Activated T-cell treated with anti-CD3 and anti-CD28 coated beads, Interleukin-2, amount 50 U/mL, for 24 hours (primary cell): ENCODE data around the gene ACTN3.
"Not testable (repeated sequence)": the region's sequence is repeated elsewhere in the genome, so short reads cannot be mapped to it uniquely, and the experiment has no call there.

ENCODE experiments used
- DNase-seq: peaks from one replicate; pipeline ENCODE4 v3.0.0-alpha.2; 2020
- H3K27ac Mint-ChIP-seq: 2 replicates; pipeline ENCODE4 v1.8.0; 2020; ENCODE audit warnings: mild to moderate bottlenecking, mixed read lengths
- H3K27me3 Mint-ChIP-seq: 2 replicates; pipeline ENCODE4 v1.8.0; 2020; ENCODE audit warnings: mixed read lengths
- H3K36me3 Mint-ChIP-seq: 2 replicates; pipeline ENCODE4 v1.8.0; 2020; ENCODE audit warnings: low read depth, mixed read lengths
- H3K4me1 Mint-ChIP-seq: 2 replicates; pipeline ENCODE4 v1.8.0; 2020; ENCODE audit warnings: low read depth, mixed read lengths
- H3K4me3 Mint-ChIP-seq: 2 replicates; pipeline ENCODE4 v1.8.0; 2020; ENCODE audit warnings: mild to moderate bottlenecking, moderate library complexity, mixed read lengths
- H3K9me3 Mint-ChIP-seq: 2 replicates; pipeline ENCODE4 v1.8.0; 2020; ENCODE audit warnings: mixed read lengths

The ACTN3 gene

DNA sequence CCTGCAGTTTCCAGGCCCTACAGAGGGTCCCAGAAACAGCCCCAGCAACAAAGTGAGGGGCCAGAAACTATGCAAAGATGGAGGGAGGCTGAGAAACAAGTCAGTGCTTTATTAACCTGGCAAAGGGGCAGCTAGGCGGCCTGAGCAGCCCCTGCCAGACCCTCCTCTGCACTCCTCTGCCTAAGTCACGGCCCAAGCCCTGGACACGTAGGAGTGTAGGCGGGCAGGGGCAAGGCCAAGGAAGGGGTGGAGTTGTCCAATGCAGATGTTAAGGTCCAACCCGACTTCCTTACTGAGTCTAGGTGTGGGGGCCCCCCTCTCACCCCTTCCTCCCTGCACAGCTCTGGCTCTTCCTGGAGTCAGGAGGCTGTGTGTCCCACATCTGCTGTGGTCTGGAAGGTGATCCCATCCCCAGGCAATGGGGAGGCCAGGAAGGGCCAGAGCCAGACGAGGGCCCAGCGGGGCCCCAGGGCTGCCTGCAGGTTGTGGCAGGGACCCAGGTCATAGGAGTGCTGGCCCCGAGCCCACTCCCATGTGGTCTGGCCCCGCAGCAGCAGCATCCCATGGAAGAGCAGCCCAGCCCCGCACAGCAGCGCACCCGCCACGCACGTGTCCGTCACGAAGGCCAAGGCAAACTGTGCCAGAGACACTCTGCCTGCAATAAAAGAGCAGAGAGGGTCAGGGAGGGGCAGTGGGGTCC is 7.4 kb upstream of the ACTN3 start:
- H3K27ac Mint-ChIP-seq = no peak overlapping the region
- DNase-seq = no peak
- H3K9me3 Mint-ChIP-seq = no peaks in the 10 kb centered on the region
- H3K4me1 Mint-ChIP-seq = peaks cover 18% of the 10 kb centered on the region
- peaks cover 67% of the 10 kb centered on the region for H3K36me3 Mint-ChIP-seq
- no peaks in the 10 kb centered on the region for H3K27me3 Mint-ChIP-seq
- H3K4me3 Mint-ChIP-seq = no peak overlapping the region

DNA sequence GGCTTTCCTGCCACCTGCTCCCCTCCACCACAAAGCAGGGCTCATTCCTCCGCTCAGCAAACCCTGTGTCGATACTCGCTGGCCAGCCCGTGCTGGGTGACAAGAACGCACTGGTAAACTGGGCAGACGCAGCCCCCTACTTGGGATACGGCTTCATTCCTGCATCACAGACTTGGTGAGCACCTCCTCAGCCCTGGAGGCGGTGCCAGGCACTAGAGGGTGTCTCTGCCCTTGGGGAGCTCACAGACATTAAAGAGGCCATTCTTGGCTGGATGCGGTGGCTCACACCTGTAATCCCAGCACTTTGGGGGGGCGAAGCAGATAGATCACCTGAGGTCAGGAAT is 6.9 kb upstream of the ACTN3 start:
- no peak overlapping the region for H3K4me3 Mint-ChIP-seq
- peaks cover 65% of the 10 kb centered on the region for H3K36me3 Mint-ChIP-seq
- peak overlapping the region; percentile 18 for H3K27ac Mint-ChIP-seq
- peaks cover 20% of the 10 kb centered on the region for H3K4me1 Mint-ChIP-seq
- no peaks in the 10 kb centered on the region for H3K27me3 Mint-ChIP-seq
- no peak for DNase-seq
- no peaks in the 10 kb centered on the region for H3K9me3 Mint-ChIP-seq

DNA sequence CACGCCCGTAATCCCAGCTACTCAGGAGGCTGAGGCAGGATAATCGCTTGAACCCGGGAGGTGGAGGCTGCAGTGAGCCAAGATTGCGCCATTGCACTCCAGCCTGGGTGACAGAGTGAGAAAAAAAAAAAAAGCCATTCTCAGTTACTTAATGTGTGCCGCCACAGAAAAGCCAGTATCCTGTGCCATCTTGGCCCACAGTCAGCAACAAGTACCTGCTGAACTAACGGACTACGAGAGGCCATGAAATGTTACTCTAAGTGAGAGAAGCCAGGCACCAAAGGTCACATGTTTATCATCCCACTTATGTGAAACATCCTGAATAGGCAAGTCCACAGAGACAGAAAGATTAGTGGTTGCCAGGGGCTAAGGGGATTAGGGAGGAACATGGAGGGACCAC is 6.1 kb upstream of the ACTN3 start:
- not testable (repeated sequence) for H3K27me3 Mint-ChIP-seq, DNase-seq, H3K9me3 Mint-ChIP-seq, H3K27ac Mint-ChIP-seq, H3K4me3 Mint-ChIP-seq
- peaks cover 62% of the 10 kb centered on the region for H3K36me3 Mint-ChIP-seq
- H3K4me1 Mint-ChIP-seq = peaks cover 24% of the 10 kb centered on the region

DNA sequence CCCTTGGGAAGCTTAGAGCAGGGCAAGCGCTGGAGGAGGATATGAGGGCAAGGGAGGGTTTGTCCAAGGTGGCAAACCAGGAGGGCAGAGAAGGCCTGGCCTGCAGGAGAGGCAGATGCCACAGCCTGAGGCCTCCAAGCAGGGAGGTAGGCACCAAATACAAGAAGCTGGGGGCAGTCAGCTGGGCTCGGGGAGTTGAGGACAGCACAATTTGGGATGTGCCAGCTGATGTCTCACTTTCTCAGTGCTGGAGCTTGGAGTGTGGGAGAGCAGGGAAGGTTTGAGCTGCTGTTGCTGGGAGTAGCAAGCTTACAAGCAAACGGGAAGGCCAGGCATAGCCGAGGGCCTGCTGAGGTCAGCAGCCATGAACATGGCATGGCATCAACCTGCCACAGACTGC is 4.8 kb upstream of the ACTN3 start:
- Mint-ChIP-seq H3K27ac (peak overlapping the region; percentile 9), H3K27me3 (no peaks in the 10 kb centered on the region), H3K36me3 (peaks cover 50% of the 10 kb centered on the region), H3K4me3 (no peak overlapping the region), H3K4me1 (peaks cover 30% of the 10 kb centered on the region), H3K9me3 (no peaks in the 10 kb centered on the region)
- no peak for DNase-seq

DNA sequence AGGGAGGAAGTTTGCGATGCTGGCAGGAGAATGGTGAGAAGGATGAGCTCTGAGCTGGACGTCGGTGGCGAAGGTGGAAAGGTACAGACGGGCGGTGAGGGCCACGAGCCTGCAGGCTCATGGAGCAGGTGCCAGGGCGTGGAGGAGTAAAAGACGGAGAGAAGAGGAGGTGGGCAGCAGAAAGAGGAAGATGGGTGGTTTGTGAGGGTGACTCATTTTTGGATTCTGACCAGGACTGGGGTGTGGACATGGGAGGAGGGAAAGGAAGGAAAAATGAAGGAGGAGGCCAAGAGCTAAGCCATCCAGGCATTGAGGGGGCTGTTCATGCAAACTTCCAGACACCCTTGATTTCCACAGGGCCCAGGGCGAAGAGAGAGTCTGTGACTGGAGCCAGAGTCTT is 4.3 kb upstream of the ACTN3 start:
- H3K36me3 Mint-ChIP-seq = peaks cover 45% of the 10 kb centered on the region
- no peaks in the 10 kb centered on the region for H3K9me3 Mint-ChIP-seq
- no peaks in the 10 kb centered on the region for H3K27me3 Mint-ChIP-seq
- peaks cover 30% of the 10 kb centered on the region for H3K4me1 Mint-ChIP-seq
- no peak for DNase-seq
- H3K27ac Mint-ChIP-seq = peak overlapping the region; percentile 56
- H3K4me3 Mint-ChIP-seq = no peak overlapping the region

DNA sequence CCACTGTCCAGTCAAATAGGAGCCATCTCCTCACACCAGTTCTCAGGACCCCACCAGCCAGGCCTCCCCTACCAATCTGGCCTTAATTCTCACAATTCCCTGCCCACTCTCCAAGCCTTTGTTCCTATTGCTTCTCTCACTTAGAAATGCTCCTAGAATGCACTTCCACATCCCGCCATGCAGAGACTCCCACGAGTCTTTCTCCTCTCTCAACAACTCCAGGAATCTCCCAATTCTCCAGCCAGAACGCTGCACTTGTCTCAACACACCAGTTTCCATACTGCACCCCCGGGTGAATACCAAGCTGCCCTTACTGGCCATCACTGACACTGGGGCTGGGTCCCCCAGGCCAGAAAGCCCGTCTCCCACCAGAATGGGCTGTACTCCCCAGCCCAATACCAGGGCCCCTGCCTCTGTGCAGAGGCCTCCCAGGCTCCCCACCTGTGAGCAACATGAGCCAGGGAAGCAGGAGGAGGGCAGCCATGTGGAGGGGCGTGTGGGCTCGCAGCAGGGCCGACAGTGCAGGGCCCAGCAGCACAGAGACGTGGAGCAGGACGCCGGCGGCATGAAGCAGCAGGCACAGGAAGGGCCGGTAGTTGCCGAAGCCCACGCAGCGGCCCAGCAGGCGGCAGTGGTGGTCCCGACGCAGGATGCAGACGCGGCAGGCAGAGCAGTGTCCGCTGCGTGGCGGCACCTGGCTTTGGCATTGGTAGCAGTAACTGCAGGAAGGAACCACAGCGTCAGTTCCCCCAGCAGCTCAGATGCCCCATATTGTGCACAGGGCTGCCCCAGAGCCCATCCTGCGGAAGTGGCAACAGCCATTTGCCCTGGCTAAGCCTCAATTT is 3.2 kb upstream of the ACTN3 start:
- peaks cover 30% of the 10 kb centered on the region for H3K4me1 Mint-ChIP-seq
- H3K36me3 Mint-ChIP-seq = peaks cover 41% of the 10 kb centered on the region
- DNase-seq = peak; percentile 66
- H3K9me3 Mint-ChIP-seq = no peaks in the 10 kb centered on the region
- peak overlapping the region; percentile 56 for H3K27ac Mint-ChIP-seq
- no peaks in the 10 kb centered on the region for H3K27me3 Mint-ChIP-seq
- H3K4me3 Mint-ChIP-seq = peak overlapping the region; percentile 70

DNA sequence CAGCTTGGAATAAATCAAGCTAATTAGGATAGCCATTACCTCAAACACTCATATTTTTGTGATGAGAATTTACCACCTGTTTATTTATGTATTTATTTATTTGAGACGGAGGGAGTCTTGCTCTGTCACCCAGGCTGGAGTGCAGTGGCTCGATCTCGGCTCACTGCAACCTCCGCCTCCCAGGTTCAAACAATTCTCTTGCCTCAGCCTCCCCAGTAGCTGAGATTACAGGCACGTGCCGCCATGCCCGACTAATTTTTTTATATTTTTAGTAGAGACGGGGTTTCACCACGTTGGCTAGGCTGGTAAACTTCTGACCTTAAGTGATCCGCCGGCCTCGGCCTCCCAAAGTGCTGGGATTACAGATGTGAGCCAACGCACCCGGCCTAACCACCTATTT is 1.8 kb upstream of the ACTN3 start:
- DNase-seq, H3K27me3 Mint-ChIP-seq, H3K9me3 Mint-ChIP-seq: not testable (repeated sequence)
- Mint-ChIP-seq H3K4me1 (peaks cover 30% of the 10 kb centered on the region), H3K27ac (peak overlapping the region; percentile 88), H3K4me3 (peak overlapping the region; percentile 86), H3K36me3 (peaks cover 34% of the 10 kb centered on the region)

DNA sequence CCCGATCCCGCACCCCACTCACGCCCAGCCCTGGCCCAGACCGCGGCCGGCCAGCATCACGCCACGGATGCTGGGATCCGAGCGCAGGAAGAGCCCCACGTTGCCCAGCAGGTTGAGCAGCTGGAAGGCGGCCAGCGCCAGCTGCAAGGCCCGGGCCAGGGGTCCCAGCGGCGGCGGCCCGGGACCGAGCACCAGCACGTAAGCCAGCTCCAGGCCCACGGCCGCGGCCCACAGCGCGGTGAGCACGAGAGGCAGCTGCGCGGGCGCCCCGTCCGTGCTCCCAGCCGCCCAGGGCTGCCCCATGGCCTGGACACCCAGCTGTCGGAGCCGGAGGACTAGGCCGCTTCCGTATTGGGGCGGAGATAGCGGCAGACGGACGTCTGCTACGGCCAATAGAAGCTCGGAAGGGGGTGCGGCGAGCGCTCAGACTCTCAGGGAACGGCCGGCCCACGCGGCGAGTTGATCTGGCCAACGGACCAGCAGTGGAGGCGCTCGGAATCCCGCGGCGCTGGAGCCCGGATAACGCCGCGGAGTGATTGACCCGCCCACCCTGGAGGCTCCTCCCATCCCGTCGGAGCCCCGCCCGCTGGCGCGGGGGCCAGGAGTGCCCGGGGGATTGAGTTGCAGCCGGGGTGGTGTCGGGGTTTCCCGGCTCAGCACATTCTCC is 869 bp upstream of the ACTN3 start, which contains the start of gene ZDHHC24:
Gene ZDHHC24 (minus strand): TSS at position 348 of the 667 bp plus-strand sequence. CDS start 45 bp downstream, at position 303.
- peak within 1 kb of the TSS; percentile 88 for H3K27ac Mint-ChIP-seq
- H3K27me3 Mint-ChIP-seq = no peaks in the 10 kb centered on the region
- peaks cover 30% of the 10 kb centered on the region for H3K4me1 Mint-ChIP-seq
- peak within 1 kb of the TSS; percentile 86 for H3K4me3 Mint-ChIP-seq
- peaks cover 29% of the 10 kb centered on the region for H3K36me3 Mint-ChIP-seq
- peak; percentile 94 for DNase-seq
- H3K9me3 Mint-ChIP-seq = no peaks in the 10 kb centered on the region

DNA sequence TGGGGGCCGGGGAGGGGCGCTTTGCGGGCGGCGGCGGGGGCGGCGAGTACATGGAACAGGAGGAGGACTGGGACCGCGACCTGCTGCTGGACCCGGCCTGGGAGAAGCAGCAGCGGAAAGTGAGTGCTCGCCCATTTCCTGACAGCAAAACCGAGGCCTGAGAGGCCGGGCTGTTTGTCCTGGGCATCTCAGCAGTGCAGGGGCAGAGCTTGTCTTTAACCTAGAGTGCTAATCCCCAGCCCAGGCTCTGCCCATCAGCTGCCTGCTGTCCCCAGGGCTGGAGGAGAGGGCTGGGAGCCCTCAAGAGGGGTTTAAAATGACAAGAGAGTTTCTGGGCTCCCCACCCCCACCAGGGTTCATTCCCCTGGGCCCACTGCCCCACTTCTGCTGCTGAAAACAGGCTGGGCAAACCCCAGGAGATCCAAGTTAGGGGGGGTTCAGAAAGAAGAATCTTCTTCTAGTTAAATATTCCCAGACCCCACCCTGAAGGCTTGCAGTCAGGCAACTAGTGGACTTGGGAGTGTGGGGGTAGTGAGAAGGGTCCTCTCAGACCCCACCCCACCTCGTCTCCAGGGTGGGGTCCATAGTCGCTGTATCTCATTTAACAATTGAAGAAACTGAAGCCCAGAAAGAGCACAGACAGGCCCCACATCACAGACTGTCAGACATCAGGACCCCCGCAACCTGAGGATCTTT is 411 bp downstream of the ACTN3 start:
- Mint-ChIP-seq H3K27me3 (no peaks in the 10 kb centered on the region), H3K9me3 (no peaks in the 10 kb centered on the region), H3K36me3 (peaks cover 17% of the 10 kb centered on the region), H3K4me1 (peaks cover 30% of the 10 kb centered on the region), H3K27ac (peak overlapping the region; percentile 44), H3K4me3 (peak overlapping the region; percentile 86)
- DNase-seq = no peak

DNA sequence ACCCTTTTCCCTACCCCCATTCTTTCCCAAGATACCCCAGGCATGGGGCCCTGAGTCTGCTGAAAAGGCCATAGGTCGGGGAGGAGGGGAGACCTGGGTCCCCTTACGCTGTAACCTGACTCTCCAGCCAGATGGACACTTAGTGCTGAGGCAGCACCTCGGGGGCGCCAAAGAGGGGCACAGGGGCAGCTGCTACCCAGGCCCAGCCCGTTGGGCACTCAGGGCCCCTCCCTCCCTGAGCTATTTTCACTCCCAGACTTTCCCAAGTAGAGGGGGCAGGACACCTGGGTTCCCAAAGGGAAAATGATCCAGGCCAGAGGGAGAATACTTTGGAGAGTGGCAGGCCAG is 933 bp downstream of the ACTN3 start:
- no peak overlapping the region for H3K27ac Mint-ChIP-seq
- no peaks in the 10 kb centered on the region for H3K9me3 Mint-ChIP-seq
- H3K27me3 Mint-ChIP-seq = no peaks in the 10 kb centered on the region
- H3K4me3 Mint-ChIP-seq = no peak overlapping the region
- H3K4me1 Mint-ChIP-seq = peaks cover 27% of the 10 kb centered on the region
- no peak for DNase-seq
- peaks cover 12% of the 10 kb centered on the region for H3K36me3 Mint-ChIP-seq

DNA sequence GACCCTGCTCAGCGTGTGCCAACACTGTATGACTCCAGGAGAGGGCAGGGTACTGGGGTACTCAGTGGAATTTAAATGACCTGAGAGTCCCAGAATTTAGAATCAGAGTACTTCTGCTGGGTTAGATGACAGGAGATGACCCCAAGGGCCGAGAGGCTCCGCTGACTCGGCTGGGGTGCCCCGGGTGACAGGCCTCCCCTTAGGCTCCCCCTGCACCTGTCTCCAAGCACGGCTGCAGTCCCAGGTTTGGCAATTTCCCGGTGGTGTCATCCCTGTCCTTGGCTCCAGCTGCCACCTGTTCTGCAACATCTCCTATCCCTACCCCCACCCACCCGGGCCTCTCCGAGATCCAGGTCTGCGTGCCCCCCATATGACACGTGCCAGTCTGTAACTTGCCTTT is 1.3 kb downstream of the ACTN3 start:
- H3K27ac Mint-ChIP-seq = no peak overlapping the region
- H3K4me1 Mint-ChIP-seq = peaks cover 24% of the 10 kb centered on the region

DNA sequence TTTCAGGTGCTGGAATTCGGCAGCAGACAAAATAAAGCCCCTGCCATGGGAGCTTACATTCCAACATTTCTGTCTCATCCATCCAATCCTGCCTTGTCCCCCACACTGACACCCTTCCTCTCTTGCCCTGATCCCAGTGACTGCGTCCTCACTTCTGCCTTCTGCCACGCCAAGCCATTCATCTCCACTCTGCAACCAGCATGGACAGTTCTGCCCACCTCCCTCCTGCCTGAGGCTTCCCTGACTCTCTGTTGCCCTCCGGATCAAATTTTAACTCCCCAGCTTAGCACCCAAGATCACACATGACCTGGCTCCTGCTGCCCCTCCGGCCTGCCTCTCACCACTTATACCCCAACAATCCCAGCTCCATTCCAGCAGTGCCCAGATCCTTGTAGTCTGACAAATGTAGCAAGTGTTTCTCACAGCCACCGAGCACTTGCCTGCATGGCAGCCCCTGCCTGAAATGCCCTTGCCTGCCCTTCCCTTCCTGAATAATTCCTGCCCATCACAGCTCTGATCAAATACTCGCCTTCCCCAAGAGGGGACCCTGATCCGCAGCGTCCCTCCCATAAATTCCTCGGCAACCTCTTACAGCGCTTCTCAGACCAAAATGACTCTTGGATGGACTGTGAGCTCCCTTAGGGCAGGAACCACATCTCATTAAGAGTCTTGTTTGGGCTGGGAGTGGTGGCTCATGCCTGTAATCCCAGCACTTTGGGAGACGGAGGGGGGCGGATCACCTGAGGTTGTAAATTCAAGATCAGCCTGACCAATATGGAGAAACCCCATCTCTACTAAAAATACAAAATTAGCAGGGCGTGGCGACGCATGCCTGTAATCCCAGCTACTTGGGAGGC is 2.3 kb downstream of the ACTN3 start:
- Mint-ChIP-seq H3K4me3 (no peak overlapping the region), H3K27me3 (no peaks in the 10 kb centered on the region), H3K27ac (no peak overlapping the region), H3K9me3 (no peaks in the 10 kb centered on the region), H3K36me3 (peaks cover 4% of the 10 kb centered on the region), H3K4me1 (peaks cover 15% of the 10 kb centered on the region)
- DNase-seq = no peak

More for the DNA sequence above, 1.3 kb downstream of the ACTN3 start:
- Mint-ChIP-seq H3K27me3 (no peaks in the 10 kb centered on the region), H3K9me3 (no peaks in the 10 kb centered on the region), H3K4me3 (no peak overlapping the region), H3K36me3 (peaks cover 9% of the 10 kb centered on the region)
- DNase-seq = no peak

DNA sequence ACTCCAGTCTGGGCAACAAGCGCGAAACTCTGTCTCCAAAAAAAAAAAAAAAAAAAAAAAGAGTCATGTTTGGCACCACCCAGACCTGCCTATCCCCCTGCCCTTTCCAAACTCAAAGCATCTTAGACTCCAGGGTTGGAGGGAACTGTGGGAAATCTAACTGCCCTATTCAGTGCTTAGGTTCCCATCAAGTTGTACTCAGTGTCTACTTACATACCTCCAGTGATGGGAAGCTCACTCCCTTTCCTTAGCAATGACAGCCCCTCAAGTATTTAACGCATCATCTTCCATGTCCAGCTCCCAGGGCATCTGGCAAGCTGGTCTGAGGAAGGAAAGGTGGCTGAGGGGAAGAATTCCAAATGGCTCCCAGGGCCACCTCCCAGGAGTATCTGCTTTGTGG is 3.0 kb downstream of the ACTN3 start:
- Mint-ChIP-seq H3K27ac (no peak overlapping the region), H3K4me3 (no peak overlapping the region), H3K4me1 (peaks cover 10% of the 10 kb centered on the region), H3K36me3 (peaks cover 4% of the 10 kb centered on the region), H3K9me3 (no peaks in the 10 kb centered on the region), H3K27me3 (no peaks in the 10 kb centered on the region)
- no peak for DNase-seq

DNA sequence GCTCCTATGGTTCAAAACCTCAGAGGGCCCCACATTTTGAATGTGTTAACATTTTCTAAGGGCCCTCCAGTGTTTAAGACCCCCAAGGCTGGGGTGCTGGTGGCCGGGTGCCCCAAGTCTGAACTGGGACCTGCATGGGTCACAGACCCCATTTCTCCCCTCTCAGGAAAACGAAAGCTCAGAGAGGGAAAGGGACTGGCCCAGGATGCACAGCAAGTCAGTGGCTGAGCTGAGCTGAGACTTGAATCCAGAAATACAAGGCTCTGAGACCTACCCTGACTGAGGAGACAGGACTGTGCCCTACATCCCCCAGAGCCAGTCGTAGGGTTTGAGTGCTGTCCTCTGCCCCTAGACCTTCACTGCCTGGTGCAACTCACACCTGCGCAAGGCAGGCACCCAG is 4.2 kb downstream of the ACTN3 start:
- H3K4me1 Mint-ChIP-seq = peaks cover 6% of the 10 kb centered on the region
- H3K27me3 Mint-ChIP-seq = no peaks in the 10 kb centered on the region
- no peak overlapping the region for H3K4me3 Mint-ChIP-seq
- no peaks in the 10 kb centered on the region for H3K36me3 Mint-ChIP-seq
- H3K9me3 Mint-ChIP-seq = no peaks in the 10 kb centered on the region
- H3K27ac Mint-ChIP-seq = no peak overlapping the region
- no peak for DNase-seq
